ENCODE results near the gene RBMS3.

DNA sequence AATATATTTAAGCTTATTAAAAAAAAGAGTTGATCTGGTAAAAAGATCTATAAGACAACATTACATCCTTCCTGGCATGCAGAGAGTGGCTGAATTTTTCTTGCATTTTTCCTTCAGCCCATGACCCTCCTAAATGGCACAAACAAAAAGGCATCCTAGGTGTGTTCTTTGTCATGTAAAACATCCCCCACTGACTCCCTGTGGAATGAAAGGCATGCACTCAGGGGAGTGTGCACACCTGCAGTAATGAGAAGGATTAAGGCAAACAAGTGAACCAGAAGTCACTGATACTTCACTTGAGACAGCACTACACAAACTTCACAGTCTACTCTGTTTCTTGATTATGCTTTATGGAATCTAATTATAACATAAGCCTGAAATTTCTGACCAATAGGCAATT is 195.0 kb downstream of the RBMS3 start:
- TF ChIP-seq, protein P1, sequence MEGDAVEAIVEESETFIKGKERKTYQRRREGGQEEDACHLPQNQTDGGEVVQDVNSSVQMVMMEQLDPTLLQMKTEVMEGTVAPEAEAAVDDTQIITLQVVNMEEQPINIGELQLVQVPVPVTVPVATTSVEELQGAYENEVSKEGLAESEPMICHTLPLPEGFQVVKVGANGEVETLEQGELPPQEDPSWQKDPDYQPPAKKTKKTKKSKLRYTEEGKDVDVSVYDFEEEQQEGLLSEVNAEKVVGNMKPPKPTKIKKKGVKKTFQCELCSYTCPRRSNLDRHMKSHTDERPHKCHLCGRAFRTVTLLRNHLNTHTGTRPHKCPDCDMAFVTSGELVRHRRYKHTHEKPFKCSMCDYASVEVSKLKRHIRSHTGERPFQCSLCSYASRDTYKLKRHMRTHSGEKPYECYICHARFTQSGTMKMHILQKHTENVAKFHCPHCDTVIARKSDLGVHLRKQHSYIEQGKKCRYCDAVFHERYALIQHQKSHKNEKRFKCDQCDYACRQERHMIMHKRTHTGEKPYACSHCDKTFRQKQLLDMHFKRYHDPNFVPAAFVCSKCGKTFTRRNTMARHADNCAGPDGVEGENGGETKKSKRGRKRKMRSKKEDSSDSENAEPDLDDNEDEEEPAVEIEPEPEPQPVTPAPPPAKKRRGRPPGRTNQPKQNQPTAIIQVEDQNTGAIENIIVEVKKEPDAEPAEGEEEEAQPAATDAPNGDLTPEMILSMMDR (IDR thresholded peaks at IDR 0.05) = no peak
- no peak for TF ChIP-seq POLR2AphosphoS5 (IDR thresholded peaks at IDR 0.05)

Measured in upper lobe of left lung (tissue), 4 donors.